Body of pancreas (tissue), 4 donors: ENCODE data around the gene FAM222A.

Experiments
- CTCF ChIP-seq, 7 experiments: fragments of 450-650 bp in 4 of 7; fragments of 200-600 bp in 3 of 7; sonication (generic) in 3 of 7; IDR thresholded peaks; one replicate each; pipeline ENCODE4 v1.5.1; 2016 to 2019; ENCODE audit warnings: antibody characterized with exemption in 7 of 7
- POLR2A ChIP-seq, 3 donors: fragments of 450-650 bp; IDR thresholded peaks; one replicate each; pipeline ENCODE4 v1.6.1; 2016; ENCODE audit warnings: antibody characterized with exemption in 3 of 3, mild to moderate bottlenecking in 2 of 3

DNA sequence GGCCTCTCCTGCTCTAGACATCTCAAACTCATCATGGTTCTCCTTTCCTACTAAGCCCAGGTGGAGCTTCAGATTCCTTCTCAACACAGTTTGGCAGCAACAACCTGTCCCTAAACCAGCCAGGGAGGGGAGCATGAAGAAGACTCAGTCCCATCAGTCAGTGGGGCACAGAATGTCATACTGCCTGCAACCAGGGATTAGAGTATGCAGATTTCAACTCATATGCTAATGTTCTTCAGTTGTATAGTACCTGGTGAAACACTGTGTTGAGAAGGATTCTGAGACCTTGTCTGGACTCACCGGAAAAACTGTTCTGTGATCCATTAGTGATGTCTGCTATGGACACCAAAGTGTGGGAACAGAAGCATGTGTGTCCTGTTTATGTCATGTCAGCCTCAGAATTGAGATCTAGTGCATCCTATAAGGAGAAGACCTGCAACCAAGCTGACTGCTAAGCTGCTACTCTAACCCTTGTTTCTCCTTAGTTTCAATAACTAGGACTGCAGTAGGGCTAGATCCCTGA is 76.0 kb downstream of the FAM222A start:
- no peak for TF ChIP-seq CTCF (IDR thresholded peaks at IDR 0.05)
- no peak for TF ChIP-seq POLR2A (IDR thresholded peaks at IDR 0.05)
